ENCODE data around the gene RAG2.

- no peak for TF ChIP-seq CTCF (IDR thresholded peaks at IDR 0.05)
- no peak for TF ChIP-seq TCF7L2 (IDR thresholded peaks at IDR 0.05; ENCODE audit: low read depth, low read length)
- no peak for TF ChIP-seq POLR2AphosphoS5 (IDR thresholded peaks at IDR 0.05; ENCODE audit: low read depth, low read length)
- TF ChIP-seq REST (IDR thresholded peaks at IDR 0.05; ENCODE audit: insufficient read depth in 1 of 2, low read depth in 2 of 2, low read length in 1 of 2), result no peak
These were observed 30.3 kb downstream of the RAG2 start, which contains the start of gene RAG1 for GRCh38 chr11:36567694-36568093.
